GM12872 (cell line): ENCODE results near the gene MAU2.

ENCODE experiments used
- CTCF ChIP-seq: IDR thresholded peaks from 3 replicates; pipeline ENCODE4 v1.5.1; 2011; ENCODE audit warnings: low read depth, mild to moderate bottlenecking, low read length, moderate library complexity; ENCODE audit not compliant: insufficient read depth

MAU2 gene

GRCh38 chr19:19356500-19356899 lies 35.9 kb downstream of the MAU2 start:
- TF ChIP-seq CTCF: no peak

GRCh38 chr19:19356901-19357566 lies 36.4 kb downstream of the MAU2 start:
- TF ChIP-seq CTCF: no peak

GRCh38 chr19:19361075-19361594 lies 40.5 kb downstream of the MAU2 start:
- TF ChIP-seq CTCF: peak; percentile 84

- TF ChIP-seq CTCF: no peak
Measured at GRCh38 chr19:19362075-19362474, 41.4 kb downstream of the MAU2 start.

GRCh38 chr19:19366434-19367396 lies 46.1 kb downstream of the MAU2 start:
- TF ChIP-seq CTCF: peak; percentile 99

GRCh38 chr19:19368087-19368486 lies 47.5 kb downstream of the MAU2 start:
- TF ChIP-seq CTCF: no peak

- no peak for TF ChIP-seq CTCF
Measured at GRCh38 chr19:19371059-19371458, 50.4 kb downstream of the MAU2 start.
